ENCODE measurements around the gene ADCY5. TPM values are rescaled to one million over a fixed set of nuclear protein-coding genes. Genes with fewer than 3 reads are reported as not detected.

ADCY5 gene
- total RNA-seq, 1 donor from 2014 or later = 32.2 TPM

DNA sequence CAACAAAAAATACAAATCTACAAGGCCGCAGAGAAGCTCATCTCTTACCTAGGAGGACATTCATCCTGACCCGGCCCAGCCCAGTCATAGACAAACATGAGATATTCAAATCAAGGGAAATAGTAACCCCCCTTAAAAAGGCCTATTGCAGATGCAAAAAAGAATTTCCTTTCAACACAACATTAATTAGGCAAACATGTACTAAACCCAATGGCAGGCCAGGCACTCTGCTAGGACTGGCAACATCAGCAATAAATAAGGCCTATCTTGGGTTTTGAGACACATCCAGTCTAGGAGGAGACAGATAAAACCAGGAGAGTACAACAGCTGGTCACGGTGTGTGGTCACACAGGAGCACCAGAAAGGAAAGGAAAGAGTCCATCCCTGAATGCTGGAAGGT lies 61.4 kb downstream of the ADCY5 start:
- no peaks in the 10 kb centered on the region for H3K36me3 ChIP-seq
- TF ChIP-seq, protein P1, sequence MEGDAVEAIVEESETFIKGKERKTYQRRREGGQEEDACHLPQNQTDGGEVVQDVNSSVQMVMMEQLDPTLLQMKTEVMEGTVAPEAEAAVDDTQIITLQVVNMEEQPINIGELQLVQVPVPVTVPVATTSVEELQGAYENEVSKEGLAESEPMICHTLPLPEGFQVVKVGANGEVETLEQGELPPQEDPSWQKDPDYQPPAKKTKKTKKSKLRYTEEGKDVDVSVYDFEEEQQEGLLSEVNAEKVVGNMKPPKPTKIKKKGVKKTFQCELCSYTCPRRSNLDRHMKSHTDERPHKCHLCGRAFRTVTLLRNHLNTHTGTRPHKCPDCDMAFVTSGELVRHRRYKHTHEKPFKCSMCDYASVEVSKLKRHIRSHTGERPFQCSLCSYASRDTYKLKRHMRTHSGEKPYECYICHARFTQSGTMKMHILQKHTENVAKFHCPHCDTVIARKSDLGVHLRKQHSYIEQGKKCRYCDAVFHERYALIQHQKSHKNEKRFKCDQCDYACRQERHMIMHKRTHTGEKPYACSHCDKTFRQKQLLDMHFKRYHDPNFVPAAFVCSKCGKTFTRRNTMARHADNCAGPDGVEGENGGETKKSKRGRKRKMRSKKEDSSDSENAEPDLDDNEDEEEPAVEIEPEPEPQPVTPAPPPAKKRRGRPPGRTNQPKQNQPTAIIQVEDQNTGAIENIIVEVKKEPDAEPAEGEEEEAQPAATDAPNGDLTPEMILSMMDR (IDR thresholded peaks at IDR 0.05) = no peak
- peak overlapping the region; percentile 90 to 93 for H3K27ac ChIP-seq
- H3K9me3 ChIP-seq = no peaks in the 10 kb centered on the region
- peaks cover 16 to 64% of the 10 kb centered on the region in 2 donors for H3K4me1 ChIP-seq
- no peak overlapping the region for H3K4me3 ChIP-seq
- H3K27me3 ChIP-seq = no peaks in the 10 kb centered on the region
- intact Hi-C loops (cut with DNase I) = loop anchor here (5.0 to 10.0 kb wide), 3 partner anchors 35 to 1667 kb away; partner anchors contain the start of genes ADCY5 and HEG1
- no peak for DNase-seq (ENCODE audit: low spot score in 2 of 2)

DNA sequence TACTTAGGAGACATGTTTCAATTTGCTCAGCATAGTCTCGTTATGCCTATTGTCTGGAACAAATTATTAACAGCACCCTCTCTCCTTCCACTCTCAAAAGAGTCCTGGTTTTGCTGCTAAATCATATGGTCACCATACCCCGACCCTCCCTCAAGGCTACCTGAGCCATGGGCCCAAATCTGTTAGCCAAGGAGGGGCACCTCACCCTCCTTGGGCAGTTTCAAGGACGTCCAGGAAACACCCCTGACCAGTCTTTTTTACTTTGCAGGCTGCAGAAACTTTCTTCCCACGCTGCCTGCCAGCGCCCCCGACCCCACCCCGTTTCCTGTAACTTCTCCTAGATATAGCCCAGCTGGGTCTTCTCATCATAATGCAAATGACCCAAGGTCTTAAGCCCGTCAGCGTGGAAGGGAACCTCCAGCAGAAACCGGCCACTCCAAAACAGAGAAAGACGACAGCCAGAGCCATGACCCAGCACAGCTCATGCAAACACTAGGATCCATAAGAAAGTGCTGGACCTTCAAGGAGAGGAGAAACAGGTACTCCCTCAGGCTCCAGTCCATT lies 62.3 kb downstream of the ADCY5 start:
- Histone ChIP-seq H3K9me3 (no peaks in the 10 kb centered on the region), H3K36me3 (no peaks in the 10 kb centered on the region), H3K4me1 (peaks cover 16 to 69% of the 10 kb centered on the region in 2 donors), H3K27ac (peak overlapping the region; percentile 90 to 93), H3K27me3 (no peaks in the 10 kb centered on the region), H3K4me3 (no peak overlapping the region)
- intact Hi-C loops (cut with DNase I) = loop anchor here (5.0 to 10.0 kb wide), 3 partner anchors 36 to 1668 kb away; partner anchors contain the start of genes ADCY5 and HEG1
- TF ChIP-seq, protein P1 (IDR thresholded peaks at IDR 0.05) = no peak
- no peak for DNase-seq (ENCODE audit: low spot score in 2 of 2)

DNA sequence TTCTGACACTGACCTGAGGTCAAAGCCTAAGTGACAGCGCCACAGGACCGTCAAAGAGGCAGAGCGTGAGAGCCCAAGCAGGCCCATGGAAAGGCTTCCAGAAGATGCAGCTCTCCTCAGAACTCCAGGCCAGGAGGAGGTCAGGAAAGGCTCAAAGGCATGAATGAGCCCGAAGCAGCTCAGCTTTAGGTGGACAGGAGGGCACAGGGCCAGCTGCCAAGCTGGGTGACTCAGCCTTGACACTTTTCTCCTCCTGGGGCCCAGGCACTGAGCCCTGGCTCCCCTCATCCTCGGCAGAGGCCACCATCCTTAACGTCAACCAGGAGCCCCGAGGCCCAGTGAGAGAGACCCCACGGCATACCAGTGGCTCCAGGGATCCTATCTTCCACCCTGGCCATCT lies 62.9 kb downstream of the ADCY5 start:
- H3K4me1 ChIP-seq = peaks cover 16 to 65% of the 10 kb centered on the region in 2 donors
- DNase-seq (ENCODE audit: low spot score in 2 of 2) = peak in 1 of 2 donors; percentile 79
- H3K9me3 ChIP-seq = no peaks in the 10 kb centered on the region
- no peaks in the 10 kb centered on the region for H3K36me3 ChIP-seq
- H3K27ac ChIP-seq = peak overlapping the region; percentile 90 to 93
- intact Hi-C loops (cut with DNase I) = loop anchor here (2.0 to 10.0 kb wide), 4 partner anchors 19 to 1669 kb away; partner anchors contain the start of genes ADCY5 and HEG1
- TF ChIP-seq, protein P1 (IDR thresholded peaks at IDR 0.05) = no peak
- H3K4me3 ChIP-seq = peak overlapping the region in 1 of 2 donors; percentile 12
- no peaks in the 10 kb centered on the region for H3K27me3 ChIP-seq

DNA sequence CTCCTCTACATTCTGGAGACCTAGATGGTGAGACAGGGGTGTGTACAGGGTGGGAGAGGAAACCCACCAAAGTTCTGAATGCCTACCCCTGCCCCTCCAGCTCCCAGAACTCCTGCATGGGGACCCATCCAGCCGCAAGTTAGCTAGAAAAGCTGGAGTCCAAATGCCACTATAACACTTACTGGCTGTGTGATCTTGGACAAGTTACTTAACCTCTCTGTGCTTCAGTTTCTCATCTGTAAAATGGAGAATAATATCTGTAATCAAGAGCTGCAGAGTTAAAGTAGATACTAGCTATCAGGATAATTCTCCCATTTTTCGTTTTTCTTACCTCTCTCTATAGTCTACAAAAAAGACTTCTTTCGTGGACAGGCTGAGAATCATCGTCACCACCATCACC lies 63.4 kb downstream of the ADCY5 start:
- peak overlapping the region in 1 of 2 donors; percentile 12 for H3K4me3 ChIP-seq
- peak overlapping the region; percentile 90 to 93 for H3K27ac ChIP-seq
- peaks cover 16 to 69% of the 10 kb centered on the region in 2 donors for H3K4me1 ChIP-seq
- intact Hi-C loops (cut with DNase I) = loop anchor here (2.0 to 10.0 kb wide), 4 partner anchors 19 to 1669 kb away; partner anchors contain the start of genes ADCY5 and HEG1
- no peaks in the 10 kb centered on the region for H3K36me3 ChIP-seq
- H3K9me3 ChIP-seq = no peaks in the 10 kb centered on the region
- DNase-seq (ENCODE audit: low spot score in 2 of 2) = no peak
- no peaks in the 10 kb centered on the region for H3K27me3 ChIP-seq
- TF ChIP-seq, protein P1 (IDR thresholded peaks at IDR 0.05) = no peak

DNA sequence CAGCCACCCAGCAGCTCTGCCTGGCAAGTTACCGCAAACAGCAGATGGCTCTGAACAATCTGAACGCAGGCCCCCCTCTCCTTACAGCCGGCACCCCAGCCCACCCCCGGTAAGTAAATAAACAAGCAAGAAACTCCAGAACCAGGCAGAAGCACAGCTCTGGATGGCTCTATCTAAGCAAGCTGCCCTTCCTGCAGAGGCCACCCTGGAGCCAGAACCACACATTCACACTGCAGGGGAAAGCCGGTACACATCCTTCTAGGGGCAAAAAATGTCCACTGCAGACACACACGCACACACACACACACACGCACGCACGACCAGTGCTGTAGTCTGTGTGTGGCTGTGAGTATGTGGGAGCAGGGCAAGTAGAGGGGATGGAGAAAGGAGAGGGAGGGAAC lies 63.9 kb downstream of the ADCY5 start:
- no peaks in the 10 kb centered on the region for H3K36me3 ChIP-seq
- H3K27ac ChIP-seq = peak overlapping the region; percentile 90 to 93
- H3K9me3 ChIP-seq = no peaks in the 10 kb centered on the region
- DNase-seq (ENCODE audit: low spot score in 2 of 2) = peak in 1 of 2 donors; percentile 86
- peaks cover 16 to 74% of the 10 kb centered on the region in 2 donors for H3K4me1 ChIP-seq
- TF ChIP-seq, protein P1 (IDR thresholded peaks at IDR 0.05) = peak in 1 of 3 experiments; percentile 18
- no peaks in the 10 kb centered on the region for H3K27me3 ChIP-seq
- intact Hi-C loops (cut with DNase I) = loop anchor here (2.0 to 10.0 kb wide), 4 partner anchors 20 to 1670 kb away; partner anchors contain the start of genes ADCY5 and HEG1
- H3K4me3 ChIP-seq = peak overlapping the region in 1 of 2 donors; percentile 42
